HG03439 (cell line): ENCODE results near the gene WNT10A.

Experiments
- ATAC-seq: cut with Tn5 transposase; IDR thresholded peaks from one replicate; pipeline ENCODE4 v1.9.1; 2021; ENCODE audit warnings: mild to moderate bottlenecking, moderate library complexity; ENCODE audit not compliant: unreplicated experiment

The WNT10A gene

DNA sequence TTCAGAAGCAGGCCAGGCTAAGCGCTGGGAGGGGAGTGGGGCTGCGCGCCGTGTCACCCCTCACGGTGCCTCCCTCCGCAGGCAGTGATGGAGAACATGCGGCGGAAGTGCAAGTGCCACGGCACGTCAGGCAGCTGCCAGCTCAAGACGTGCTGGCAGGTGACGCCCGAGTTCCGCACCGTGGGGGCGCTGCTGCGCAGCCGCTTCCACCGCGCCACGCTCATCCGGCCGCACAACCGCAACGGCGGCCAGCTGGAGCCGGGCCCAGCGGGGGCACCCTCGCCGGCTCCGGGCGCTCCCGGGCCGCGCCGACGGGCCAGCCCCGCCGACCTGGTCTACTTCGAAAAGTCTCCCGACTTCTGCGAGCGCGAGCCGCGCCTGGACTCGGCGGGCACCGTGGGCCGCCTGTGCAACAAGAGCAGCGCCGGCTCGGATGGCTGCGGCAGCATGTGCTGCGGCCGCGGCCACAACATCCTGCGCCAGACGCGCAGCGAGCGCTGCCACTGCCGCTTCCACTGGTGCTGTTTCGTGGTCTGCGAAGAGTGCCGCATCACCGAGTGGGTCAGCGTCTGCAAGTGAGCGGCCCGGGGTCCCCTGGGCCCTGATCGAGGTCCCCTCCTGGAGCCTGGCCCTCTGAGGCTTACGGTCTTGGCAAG, 12.2 kb downstream of the WNT10A start:
- peak; percentile 44 for ATAC-seq

DNA sequence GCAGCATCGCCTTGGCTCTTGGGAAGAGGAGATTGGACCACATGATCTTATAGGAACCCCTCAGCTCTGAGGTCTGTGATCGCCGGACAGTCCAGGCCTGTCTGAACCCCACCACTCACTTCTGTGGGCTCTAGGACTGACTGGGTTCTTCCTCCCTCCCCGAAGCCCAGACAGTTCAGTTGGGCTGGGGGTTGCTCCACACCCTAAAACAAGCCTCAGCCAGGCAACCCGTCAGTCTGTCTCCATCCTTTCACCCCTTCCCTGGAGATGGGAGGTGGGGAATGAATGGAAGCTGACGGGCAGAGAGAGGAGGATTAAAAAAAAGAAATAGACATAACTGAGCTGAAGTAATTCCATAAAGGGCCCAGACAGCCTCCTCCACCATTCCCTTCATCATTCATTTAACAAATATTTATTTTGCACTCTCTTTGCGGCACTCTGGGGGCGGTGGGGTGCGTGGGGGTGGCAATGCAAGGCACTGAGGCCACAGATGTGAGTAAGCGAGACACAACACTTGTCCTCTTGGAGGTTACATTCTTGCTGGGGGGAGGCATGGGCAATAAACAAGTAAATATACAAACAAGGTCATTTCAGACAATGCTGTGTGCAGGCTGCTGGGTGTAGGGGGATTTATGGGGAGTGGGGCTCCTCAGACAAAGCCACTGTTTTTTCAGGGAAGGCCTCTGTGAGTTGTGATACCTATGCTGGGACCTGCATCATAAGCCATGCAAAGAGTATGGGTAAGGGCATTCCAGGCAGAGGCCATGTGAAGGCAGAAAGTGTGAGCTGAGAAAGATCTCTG, 12.9 kb downstream of the WNT10A start:
- no peak for ATAC-seq

DNA sequence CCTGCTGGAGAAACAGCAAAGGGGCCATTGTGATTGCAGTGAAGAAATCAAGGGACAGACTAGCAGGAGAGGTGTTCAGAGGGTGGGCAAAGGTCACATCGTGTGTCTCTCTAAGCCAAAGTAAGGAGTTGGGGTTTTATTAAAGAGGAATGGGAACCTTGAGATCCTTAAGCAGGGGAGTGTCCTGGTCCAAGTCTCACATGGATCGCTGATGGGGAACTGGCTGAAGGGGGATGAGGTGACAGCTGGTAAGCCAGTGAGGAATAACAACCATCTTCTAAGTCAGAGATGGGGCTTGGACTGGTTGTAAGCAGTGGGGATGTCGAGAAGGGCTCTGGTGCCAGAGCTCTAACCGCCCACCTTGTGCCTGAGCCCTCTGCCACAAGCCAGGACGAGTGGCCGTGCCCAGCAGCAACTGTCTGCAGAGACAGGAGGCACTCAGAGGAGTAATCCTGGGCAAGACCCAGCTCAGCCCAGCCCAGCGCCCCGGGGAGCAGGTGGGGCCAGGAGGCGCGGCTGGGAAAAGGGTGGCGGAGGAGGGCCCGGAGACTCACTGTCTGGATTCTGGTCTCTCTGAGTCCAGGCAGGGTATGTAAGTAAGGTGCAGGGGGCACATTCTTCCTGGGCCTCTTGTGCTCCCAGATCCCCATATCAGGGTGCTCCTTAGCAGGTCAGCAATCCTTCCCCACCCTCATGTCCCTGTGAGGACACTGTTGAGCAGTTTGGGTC, 13.7 kb downstream of the WNT10A start:
- ATAC-seq: no peak

DNA sequence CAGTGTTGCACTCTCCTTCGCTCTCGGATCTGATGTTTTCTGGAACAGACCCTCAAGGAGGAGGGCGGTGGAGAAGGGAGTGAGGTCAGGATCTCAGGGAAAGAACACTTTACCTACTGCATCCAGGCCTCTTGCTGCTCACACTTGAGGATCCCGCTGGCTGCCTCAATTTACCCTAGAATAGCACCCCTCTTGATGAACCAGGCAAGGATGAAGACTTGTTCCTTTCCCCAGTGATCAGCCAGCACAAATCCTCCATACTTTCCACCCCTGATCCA, 14.2 kb downstream of the WNT10A start:
- ATAC-seq: no peak

DNA sequence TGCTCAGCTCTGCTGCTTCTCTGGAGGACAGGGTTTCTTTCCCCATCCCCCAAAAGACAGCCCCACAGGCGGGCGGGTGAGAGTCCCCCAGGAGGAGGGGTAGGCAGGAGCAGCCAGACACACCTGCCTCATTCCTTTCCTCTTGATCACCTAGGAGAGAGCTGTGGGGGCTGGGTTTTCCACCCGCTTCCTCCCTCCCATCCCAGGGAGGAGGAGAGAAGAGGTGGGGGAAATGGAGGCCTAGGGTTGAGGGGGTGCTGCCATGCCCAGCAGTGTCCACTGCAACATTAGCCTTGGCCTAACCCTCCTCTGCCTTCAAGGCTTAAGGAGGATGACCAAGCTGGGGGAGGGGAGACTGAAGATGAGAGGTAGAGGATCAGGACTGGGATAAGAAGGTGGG, 14.7 kb downstream of the WNT10A start:
- ATAC-seq: no peak

DNA sequence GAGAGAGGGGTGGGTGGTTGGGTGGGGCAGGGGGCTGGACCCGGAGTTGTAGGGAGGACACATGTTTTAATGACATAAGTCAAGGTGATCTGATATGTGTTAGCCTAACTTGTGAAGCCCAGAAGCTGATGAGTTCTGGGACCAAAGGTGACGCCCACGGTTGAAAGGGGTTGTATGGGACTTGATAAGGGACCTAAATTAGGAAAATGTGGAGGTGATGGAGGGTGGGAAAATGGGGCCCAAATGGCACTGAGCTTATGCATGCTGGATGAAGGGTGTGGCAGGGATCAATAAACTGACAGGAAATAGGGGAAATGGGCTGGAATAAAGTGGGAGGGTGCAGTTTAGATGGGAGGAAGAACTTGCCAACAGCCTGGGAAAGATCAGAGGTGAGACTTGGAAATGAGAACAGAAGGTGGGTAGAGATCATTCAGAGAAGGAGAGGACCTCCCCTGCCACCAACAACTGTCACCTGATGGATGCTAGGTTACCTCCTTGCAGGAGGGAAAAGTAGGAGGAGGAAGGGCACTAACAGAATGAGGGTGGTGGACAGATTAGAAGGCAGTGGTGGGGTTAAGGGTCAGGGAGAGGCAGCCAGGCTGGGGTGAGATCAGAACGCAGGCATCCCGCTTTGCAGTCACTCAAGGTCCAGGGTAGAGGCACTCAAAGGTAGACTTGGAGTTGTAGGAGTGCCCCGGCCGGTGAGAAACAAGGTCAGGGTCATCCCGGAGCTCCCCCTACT, 15.3 kb downstream of the WNT10A start:
- peak; percentile 24 for ATAC-seq

DNA sequence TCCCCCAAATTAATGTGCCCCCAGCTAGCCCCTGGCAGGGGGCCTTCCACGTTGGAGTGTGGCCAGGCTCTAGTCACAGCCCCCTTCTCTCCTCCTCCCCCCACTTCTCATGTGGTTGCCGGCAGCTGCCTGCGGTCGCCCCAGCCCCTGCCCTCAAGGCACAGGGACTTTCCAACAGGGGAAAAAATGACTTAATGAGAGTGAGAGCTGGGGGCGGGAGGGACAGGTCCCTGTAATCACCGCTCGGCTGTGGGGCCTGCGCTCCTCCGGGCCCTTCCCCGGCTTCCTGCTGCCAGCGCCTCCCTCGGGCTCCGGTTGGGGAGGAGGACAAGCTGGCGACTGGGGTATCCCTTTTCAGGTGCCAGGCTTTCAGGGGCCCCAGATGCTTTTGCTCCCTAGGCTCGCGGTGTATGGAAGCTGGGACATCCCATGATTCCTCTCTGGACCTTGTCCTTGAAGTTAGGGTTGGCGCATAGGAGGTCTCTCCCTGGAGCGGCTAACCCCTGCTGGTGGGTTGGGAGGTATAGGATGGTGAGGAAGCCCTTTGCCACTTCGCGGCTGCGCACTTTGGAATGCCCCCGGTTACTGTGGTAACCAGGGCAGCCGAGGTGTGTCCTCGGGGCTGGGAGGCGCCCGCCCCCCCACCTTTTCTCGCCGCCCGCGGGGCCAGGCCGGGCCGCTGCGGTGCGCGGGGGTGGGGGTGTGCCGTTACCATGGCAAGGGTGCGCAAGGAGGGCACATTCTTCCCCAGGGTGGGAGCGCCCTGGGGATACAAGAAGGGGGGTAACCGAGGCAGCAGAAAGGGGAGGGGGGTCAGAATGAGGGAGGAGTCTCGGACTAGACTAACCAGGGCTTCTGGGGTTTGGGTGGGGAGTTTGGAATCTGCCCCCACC, 16.1 kb downstream of the WNT10A start:
- peak; percentile 66 for ATAC-seq

DNA sequence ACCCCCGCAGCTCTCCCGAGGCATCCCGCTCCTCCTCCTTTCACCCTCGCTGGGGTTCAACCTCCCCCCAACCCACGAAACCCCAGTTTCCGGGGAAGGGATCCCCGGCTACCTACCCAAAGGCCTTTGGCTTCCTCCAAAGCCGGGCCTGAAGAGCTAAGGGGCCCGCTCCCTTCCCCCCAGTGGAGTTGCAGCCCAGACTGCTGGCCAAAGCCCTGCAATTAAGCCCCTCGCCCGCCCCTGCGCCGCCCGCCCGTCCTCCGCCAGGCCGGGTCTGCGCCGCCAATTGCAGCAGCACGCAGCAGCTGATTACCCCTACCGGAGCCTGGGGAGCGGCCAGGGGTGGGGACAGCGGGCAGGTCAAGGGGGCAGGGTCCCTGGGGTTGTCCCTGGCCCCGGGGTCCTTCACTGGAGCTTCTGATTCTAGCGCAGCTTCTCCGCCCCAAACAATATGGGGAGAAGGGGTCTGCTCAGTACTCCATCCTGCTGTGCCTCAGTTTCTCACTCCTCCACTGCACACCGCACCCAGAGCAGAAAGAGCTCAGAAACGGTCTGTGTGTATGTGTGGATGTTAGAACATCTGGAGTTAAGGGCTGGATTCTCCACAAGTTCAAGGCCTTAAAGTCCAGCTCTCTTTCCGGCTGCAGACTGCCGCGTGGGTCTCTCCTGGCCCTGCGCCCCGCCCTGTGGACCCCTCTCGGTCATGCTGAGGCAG, 16.9 kb downstream of the WNT10A start:
- no peak for ATAC-seq

DNA sequence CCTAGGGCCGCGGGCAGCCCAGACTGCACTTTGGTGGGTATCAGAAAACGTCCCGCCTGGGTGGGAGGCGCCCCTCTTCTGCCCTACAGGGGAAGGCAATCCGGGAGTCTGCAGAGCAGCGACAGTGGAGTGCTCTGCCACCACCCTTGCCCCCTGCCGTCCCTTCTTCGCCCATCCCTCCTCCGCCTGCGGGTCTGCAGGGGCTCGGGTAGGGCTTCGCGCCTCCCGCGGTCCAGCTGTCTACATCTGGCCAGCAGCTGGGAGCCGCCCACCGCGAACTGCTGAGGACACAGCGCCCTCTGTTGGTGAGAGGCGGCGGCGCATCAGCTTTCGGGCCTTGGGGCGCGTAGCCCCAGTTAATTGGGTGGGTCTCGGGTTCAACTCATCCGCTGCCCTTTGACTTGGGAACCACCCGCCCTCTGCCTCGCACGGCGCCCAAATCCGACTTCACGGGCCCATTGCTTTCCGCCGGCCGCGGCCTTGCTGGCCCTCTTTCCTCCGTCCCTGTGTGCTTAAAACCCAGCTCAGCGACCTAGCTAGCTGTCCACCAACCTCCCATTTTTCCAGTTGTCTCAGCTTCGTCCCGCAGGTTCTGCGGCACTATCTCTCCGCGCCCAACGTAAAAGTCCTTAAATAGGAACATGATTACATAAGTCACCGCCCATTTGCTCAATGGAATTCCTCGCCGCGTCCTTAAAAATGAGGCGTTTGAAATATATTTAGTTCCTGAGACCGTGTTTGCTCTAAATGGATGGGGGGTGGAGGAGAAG, 17.6 kb downstream of the WNT10A start:
- peak; percentile 37 for ATAC-seq

DNA sequence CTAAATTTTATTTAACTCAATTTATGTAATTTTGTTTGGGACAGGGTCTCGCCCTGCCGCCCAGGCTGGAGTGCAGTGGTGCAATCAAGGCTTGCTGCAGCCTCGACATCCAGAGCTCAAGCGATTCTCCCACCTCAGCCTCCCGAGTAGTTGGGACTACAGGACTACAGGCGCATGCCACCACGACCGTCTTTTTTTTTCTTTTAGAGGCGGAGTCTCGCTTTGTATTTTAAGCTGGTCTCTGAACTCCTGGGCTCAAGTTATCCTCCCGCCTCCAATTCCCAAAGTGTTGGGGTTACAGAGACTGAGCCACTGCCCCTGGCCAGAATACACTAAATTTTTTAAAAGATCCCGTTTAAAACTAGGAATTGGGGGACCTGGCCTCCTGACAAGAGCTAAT, 18.5 kb downstream of the WNT10A start:
- ATAC-seq: no peak

DNA sequence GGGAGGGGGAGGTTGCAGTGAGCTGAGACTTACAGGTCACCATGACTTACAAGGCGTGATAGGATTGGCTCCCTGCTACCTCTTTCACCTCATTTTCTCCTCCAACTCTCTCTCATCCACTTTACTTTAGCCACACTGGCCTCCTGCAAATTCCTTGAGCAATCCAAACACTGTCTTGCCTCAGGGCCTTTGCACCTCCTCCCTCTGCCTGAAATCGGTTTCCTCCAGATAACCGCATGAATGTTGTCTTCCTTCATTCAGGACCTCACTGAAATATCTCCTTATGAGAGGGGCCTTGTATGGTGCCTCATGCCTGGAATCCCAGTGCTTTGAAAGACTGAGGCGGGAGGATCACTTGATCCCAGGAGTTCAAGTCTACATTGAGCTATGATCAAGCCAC, 21.8 kb downstream of the WNT10A start:
- ATAC-seq: no peak

DNA sequence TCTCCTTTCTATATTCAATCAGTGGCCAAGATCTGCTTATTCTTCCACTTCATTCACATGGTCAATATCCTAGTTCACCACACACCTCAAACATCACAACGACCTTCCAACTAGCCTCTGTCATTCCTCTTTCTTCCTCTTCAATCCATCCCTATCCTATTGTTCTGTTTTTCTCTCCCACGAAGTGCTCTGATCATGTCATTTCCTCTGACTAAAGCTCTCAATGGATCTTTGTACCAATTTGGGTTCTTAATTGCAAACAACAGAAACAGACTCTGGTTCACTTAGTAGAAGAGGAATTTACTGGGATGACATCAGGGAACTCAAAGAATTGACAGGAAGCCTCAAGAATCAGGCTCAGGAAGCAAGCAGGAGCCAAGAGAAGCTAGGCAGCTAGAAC, 23.5 kb downstream of the WNT10A start:
- ATAC-seq: no peak

DNA sequence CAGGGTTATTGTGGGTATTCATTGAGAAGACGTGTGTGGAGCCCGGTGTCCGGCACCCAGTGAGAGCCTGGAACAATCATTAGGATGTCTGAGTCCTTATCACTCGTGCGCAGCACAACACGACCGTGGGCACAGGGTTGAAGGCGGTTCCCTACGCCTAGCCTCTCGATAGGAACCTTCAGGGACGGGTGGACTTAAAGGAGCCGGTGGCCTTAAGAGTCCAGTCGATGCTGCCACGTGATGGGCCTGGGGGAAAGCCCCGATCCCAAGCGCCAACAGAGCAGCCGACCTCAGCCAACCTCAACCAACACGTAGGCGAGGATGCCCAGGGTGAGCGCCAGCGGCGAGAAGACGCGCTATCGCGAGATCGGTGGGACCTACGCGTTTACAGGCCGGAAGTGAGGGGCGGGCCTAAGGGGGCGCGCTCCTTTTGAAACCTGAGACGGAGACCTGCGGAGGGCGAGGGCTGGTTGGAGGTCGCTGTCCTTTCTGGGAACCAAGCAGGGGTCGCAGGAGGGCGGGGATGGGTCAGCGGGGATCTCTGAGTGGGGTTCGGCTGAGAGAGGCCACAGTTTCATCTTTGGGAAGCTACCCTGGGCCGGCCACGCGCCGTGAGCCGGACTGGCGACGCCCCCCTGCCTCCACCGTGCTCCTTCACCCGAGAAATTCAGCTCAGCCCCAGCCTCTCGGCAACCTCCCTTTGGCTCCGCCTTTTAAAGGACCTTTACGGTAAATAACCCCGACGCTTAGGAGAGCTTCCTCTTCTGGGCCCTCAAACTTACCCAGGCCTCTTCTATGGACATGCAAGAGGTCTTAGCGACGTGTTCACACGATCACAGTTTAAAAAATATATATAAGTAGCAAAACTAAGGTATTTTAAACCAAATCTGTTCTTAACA, 28.3 kb downstream of the WNT10A start:
- ATAC-seq: peak; percentile 87

DNA sequence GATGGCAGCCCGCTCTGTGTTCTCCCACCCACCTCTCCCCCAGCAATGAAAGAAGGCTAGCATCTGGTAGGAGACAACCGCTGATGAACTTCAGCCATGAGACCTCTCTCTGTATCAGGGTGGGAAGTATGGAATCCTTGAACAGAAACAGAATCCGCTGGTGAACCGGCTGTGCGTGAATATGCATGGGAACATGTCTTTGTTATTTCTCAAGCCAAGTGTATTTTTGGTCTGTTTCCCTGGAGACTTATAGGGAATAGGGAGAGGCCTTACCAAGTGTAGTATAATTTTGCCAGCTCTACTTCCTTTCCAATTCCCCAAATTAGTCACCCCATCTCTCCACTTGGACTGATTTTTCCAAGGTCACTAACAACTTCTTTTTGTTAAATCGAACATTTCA, 30.1 kb downstream of the WNT10A start:
- ATAC-seq: no peak

DNA sequence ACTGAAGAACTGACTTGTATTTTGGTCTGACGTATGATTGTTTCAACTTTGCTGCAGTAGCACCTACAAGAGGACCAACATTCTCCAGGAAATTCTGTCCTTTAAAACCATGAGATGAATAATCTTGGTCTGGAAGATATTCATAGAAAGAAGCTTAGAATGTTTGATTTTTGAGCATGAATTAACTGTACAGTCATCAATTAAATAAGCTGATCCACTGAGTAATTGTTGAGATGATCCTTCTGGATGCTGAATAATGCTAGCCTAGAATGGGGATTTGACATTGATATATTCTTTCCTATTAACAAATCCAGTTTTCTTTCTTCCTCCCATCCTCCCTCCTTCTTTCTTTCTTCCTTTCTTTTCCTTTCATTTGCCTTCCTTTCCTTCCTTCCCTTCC, 39.9 kb downstream of the WNT10A start:
- no peak for ATAC-seq

DNA sequence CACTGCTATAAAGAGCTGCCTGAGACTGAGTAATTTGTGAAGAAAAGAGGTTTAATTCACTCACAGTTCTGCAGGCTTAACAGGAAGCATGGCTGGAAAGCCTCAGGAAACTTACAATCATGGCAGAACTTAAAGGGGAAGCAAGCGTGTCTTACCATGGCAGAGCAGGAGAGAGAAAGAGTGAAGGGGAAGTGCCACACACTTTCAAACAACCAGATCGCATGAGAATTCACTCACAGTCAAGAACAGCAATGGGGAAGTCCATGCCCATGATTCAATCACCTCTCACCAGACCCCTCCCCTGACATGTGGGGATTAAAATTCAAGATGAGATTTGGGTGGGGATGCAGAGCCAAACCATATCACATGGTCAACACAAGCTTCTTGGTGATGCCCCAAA, 44.1 kb downstream of the WNT10A start:
- ATAC-seq: no peak

DNA sequence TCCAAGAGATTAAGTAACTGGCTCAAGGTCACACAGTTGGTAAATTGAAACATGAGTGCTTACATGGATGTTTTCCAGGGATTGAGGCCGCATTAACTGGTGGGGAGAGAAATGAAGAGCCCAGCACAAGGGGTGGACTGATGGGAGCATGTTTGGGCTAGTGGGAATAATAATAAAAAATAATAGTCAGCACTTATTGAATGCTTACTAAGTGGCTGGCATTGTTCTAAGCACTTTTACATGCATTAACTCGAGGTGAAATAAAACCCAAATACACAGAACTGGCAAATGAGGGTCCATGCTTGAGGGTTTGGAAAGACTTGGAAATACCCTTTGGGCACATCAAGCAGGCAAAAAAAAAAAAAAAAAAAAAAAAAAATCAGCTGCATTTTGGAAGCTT, 44.8 kb downstream of the WNT10A start:
- ATAC-seq: no peak

DNA sequence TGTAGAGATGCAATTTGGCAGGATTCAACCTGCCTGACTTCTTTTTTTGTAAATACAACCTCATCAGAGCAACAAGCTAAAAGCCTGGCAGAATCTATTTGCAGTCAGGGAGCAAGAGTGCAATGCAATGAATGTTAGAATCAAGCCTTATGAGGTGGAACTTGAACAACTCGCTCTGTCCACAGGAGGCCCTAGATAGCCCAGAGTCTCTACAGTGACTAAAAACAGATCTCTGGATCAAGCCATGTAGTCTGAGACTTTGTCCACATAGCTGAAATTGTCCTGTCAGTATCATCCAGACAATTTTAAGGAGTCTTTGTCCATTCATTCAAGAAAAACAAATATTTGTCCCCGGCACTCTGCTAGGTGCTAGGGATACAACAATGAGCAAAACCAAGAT, 46.8 kb downstream of the WNT10A start:
- no peak for ATAC-seq
